ENCODE data around the gene TBC1D14. TPM values are rescaled to one million over a fixed set of nuclear protein-coding genes. Genes with fewer than 3 reads are reported as not detected.
"Not testable (repeated sequence)": the region's sequence is repeated elsewhere in the genome, so short reads cannot be mapped to it uniquely, and the experiment has no call there.

The TBC1D14 gene
- total RNA-seq, 1 experiment from 2014 or later = 16.7 TPM

DNA sequence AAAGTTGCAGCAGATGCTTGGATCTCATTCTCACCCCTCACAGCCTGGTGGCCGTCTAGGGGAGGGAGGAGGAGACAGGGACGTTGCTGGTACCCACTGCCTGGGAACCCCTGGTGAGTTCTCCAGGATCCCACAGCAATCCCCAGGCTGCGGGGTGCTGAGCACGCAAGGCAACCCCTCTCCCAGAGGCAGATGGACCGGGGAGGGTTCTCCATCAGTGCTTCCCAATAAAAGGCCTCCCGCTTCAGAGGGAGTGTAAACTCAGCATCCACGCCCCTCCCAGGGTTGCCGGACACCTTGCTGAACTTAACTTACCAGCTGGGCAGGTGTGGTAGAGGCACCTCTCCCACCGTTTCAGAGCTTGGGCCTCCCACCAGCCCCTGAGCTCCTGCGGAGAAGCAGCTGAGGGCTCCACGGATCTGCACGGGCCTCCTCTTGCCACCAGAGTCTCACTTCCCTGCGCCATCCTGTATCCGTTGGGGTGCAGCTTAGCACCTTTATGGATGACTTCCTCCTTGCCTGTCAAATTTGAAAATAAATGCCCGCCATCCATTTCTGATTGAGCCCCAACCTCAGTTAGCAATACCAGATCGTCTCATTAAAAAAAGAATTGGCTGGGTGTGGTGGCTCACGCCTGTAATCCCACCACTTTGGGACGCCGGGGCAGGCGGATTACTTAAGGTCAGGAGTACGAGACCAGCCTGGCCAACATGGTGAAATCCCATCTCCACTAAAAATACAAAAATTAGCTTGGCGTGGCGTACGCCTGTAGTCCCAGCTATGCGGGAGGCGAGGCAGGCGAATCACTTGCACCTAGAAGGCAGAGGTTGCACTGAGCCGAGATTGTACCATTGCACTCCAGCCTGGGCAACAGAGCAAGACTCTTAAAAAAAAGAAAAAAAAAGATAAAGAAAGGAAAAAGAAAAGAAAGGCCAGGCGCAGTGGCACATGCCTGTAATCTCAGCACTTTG is 14.8 kb upstream of the TBC1D14 start:
- no peak for DNase-seq (ENCODE audit: low read depth in 1 of 2, low spot score in 2 of 2)
- Histone ChIP-seq H3K4me3 (no peak overlapping the region), H3K9me3 (replicated peaks) (no peaks in the 10 kb centered on the region), H3K27me3 (replicated peaks) (no peaks in the 10 kb centered on the region), H3K27ac (no peak overlapping the region), H3K36me3 (no peaks in the 10 kb centered on the region), H3K4me1 (replicated peaks) (peaks cover 7% of the 10 kb centered on the region)

DNA sequence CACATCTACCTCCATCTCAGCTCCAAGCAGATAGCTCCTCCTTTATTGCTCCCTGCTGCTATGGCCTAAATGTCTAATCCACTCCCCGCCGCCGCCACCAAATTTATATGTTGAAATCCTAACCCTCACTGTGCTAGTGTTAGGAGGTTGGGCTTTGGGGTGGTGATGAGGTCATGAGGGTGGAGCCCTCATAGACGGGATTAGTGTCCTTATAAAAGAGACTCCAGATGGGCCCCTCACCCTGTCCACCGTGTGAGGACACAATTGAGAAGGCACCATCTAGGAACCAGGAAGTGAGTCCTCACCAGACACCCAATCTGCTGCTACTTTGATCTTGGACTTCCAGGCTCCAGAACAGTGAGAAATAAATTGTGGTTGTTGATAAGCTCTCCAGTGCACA is 13.6 kb upstream of the TBC1D14 start:
- Histone ChIP-seq H3K27me3 (replicated peaks) (no peaks in the 10 kb centered on the region), H3K27ac (no peak overlapping the region), H3K4me3 (no peak overlapping the region), H3K9me3 (replicated peaks) (no peaks in the 10 kb centered on the region), H3K4me1 (replicated peaks) (peaks cover 7% of the 10 kb centered on the region), H3K36me3 (no peaks in the 10 kb centered on the region)
- no peak for DNase-seq (ENCODE audit: low read depth in 1 of 2, low spot score in 2 of 2)

DNA sequence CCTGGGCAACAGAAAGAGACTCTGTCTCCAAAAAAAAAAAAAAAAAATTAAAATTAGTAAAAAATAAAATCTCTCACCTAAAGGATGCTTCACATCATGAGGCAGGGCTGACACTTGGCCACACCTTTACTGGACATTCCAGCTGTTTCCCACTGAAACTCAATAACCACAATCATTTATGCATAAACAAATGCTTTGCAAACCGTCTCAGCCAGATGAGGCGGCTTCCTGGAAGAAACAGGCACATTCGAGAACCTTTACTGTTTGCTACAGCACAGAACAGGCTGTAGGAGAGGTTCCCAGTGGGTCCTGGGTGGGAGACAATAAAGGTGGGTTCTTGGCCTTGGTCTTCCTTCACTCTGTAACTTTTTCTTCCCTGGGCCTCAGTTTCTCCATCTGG is 10.9 kb upstream of the TBC1D14 start:
- no peaks in the 10 kb centered on the region for H3K36me3 ChIP-seq
- H3K9me3 ChIP-seq (replicated peaks) = no peaks in the 10 kb centered on the region
- H3K27me3 ChIP-seq (replicated peaks) = no peaks in the 10 kb centered on the region
- no peak for DNase-seq (ENCODE audit: low read depth in 1 of 2, low spot score in 2 of 2)
- no peak overlapping the region for H3K4me3 ChIP-seq
- no peaks in the 10 kb centered on the region for H3K4me1 ChIP-seq (replicated peaks)
- no peak overlapping the region for H3K27ac ChIP-seq

DNA sequence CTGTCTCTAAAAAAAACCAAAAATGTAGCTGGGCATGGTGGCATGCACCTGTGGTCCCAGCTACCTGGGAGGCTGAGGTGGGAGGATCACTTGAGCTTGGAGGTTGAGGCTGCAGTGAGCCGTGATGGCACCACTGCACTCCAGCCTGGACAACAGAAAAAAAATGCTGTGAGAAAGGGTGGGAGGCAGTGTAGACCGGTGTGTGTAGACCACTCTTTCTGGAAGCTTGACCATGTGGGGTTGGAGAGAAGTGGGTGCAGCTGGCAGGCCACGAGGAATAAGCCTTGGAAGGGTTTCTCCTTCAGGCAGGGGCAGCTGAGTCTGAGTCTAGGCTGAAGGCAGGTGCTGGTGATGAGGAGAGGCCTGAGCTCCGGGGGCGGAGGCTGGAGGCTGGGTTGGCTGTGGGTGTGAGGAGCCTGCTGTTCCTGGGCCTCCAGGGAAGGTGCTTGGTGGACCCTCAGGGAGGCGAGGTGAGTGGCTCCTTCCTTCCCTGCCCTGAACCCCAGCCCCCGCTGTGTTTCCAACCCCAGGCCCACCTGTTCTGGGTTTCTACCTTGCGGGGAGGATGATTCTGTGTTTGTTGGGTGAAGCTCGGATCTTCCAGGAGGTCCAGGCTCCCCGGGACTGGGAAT is 9.3 kb upstream of the TBC1D14 start:
- H3K4me1 ChIP-seq (replicated peaks) = no peaks in the 10 kb centered on the region

DNA sequence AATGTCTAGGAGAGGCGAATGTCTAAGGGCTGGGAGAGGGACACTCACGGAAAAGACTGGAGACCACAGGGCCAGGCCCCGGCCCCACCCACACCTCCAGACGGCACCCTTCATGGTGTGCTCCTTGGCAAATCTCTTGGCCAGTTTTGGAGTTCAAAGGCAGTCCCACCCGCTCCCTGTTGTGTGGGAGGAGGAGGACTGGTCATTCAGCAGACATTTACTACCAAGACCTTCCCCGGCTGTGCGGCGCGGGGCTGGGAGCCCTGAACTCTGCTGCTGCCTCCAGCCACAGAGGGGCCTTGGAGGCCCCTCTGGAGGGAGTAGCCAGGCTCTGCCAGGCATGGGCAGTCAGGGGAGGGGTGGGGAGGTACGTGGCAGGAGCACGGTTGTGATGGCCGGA is 8.7 kb upstream of the TBC1D14 start:
- Histone ChIP-seq H3K27ac (no peak overlapping the region), H3K36me3 (no peaks in the 10 kb centered on the region), H3K27me3 (replicated peaks) (no peaks in the 10 kb centered on the region), H3K9me3 (replicated peaks) (no peaks in the 10 kb centered on the region), H3K4me3 (no peak overlapping the region), H3K4me1 (replicated peaks) (no peaks in the 10 kb centered on the region)
- no peak for DNase-seq (ENCODE audit: low read depth in 1 of 2, low spot score in 2 of 2)

More for the DNA sequence above, 9.3 kb upstream of the TBC1D14 start:
- no peaks in the 10 kb centered on the region for H3K36me3 ChIP-seq
- DNase-seq (ENCODE audit: low read depth in 1 of 2, low spot score in 2 of 2) = no peak
- H3K27ac ChIP-seq = no peak overlapping the region
- no peaks in the 10 kb centered on the region for H3K9me3 ChIP-seq (replicated peaks)
- H3K4me3 ChIP-seq = no peak overlapping the region
- H3K27me3 ChIP-seq (replicated peaks) = no peaks in the 10 kb centered on the region

DNA sequence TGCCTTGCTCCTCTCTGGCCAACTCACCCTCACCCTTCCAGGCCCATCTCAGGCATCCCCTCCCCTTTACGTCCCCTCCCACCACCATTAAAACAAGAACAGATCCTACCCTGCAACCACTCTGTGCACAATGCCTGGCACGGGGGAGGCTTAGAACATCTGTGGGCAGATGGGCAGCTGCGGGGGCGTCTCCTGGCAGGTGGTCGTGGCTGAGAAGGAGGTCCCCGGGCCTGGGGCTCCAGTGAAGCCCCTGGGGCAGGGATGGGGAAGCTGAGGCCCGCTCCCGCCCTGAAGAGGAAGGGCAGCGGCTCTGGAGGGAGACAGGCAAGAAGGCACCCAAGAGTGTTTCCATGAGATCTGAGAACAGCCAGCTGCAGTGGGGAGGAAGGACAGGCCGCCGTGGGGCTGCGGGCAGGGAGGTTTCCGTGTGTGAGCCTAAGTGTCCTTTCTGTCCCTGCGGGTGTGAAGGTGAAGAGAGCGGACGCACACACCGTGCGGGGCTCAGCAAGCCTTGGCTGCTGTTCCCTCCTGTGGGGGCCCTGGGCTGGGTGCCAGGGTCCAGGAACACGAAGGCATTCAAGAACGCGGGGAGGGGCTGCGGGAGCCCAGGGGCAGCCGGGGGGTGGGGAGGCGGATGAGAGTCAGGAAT is 7.8 kb upstream of the TBC1D14 start:
- Histone ChIP-seq H3K27me3 (replicated peaks) (no peaks in the 10 kb centered on the region), H3K9me3 (replicated peaks) (no peaks in the 10 kb centered on the region), H3K36me3 (no peaks in the 10 kb centered on the region), H3K4me1 (replicated peaks) (no peaks in the 10 kb centered on the region), H3K27ac (no peak overlapping the region), H3K4me3 (no peak overlapping the region)
- no peak for DNase-seq (ENCODE audit: low read depth in 1 of 2, low spot score in 2 of 2)

DNA sequence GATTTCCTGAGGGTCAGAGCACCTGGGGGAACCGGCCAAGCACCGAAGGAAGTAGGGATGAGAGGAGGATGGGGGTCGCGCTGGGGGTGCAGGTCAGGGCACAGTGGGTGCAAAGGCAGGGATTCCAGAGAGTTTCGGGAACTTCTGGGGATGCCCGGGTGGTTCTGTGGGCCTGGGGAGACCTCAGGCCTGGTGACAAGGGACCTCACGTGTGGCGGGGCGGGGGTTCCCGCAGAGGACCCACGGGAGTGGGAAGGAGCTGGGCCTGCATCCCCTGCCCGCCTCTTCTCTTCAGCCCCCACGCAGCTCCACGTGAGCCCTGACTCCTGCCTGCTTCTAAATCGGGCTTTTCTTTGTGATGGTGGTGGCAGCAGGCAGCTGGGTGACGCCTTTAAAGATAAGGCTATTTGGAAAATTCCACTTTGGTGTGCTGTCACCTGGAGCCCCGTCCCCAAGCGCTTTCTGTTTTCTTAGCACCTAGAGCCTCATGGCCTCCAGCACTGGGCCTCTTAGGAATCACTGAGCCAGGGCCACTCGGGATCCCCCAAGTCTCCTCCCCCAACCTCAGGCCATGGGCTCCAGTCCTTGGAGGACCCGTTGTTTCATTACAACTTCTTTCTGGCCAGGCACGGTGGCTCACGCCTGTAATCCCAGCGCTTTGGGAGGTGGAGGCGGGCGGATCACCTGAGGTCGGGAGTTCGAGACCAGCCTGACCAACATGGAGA is 7.1 kb upstream of the TBC1D14 start:
- H3K4me3 ChIP-seq = no peak overlapping the region
- DNase-seq (ENCODE audit: low read depth in 1 of 2, low spot score in 2 of 2) = no peak
- no peaks in the 10 kb centered on the region for H3K27me3 ChIP-seq (replicated peaks)
- H3K4me1 ChIP-seq (replicated peaks) = no peaks in the 10 kb centered on the region
- no peaks in the 10 kb centered on the region for H3K9me3 ChIP-seq (replicated peaks)
- no peaks in the 10 kb centered on the region for H3K36me3 ChIP-seq
- no peak overlapping the region for H3K27ac ChIP-seq

DNA sequence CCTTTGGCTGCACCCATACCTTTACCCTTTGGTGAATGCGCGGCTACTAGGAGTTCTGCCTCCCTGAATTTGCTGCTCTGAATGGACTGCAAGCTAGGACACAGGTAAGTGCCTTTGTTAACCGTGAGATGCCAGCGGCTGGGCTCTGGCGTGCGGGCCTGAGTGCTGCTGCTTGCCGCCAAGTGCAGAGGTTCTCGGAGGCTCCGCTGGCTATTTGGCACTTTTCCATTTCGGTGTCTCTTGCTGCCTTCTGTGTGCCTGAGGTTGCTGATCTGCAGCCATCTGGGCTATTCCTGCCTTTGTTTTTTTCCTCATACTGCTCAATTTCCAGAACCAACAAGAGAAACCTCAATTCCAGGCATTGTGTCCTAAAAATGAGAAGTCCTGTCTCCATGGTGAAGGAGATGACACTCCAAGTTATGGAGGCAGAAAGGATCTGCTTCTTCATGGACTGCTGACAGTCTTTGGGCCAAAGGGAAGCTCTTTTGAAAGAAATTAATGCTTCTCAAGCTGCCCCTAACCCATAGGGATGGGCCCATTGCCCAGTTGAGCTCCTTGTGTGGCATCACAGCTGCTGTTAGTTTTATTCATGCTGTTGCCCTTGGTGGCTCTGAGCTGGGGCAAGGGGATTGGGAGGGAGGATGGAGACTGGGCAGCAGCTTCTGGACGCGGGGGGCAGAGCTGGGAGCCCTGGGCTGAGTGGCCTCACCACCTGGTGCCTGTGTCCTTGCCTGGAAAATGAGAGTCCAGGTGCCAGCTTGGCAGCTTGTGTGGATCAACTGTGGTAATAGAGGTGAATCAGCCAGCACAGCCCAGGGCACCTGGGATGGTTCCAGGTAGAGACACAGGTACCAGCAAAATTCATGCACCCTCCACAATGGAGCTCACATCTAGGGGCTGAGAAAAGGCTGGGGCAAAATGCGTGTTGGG is 3.8 kb upstream of the TBC1D14 start:
- Histone ChIP-seq H3K9me3 (replicated peaks) (no peaks in the 10 kb centered on the region), H3K4me3 (no peak overlapping the region), H3K27me3 (replicated peaks) (no peaks in the 10 kb centered on the region), H3K4me1 (replicated peaks) (peaks cover 4% of the 10 kb centered on the region; the same call in 1 of the 2 replicates), H3K36me3 (no peaks in the 10 kb centered on the region), H3K27ac (no peak overlapping the region)
- DNase-seq (ENCODE audit: low read depth in 1 of 2, low spot score in 2 of 2) = no peak

DNA sequence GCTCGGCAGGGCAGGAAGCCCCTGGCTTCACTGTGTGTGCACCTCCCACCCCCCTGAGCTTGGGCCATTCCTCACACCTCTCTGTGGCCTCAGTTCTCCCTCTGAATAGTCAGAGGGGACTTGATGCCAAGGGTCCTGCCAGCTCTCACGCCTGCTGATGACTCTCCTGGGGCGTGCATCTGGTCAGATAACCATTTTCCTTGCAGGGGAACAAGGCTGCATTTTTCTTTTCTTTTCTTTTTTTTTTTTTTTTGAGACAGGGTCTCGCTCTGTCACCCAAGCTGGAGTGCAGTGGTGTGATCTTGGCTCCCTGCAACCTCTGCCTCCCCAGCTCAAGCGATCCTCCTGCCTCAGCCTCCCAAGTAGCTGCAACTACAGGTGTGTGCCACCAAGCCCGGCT is 3.1 kb upstream of the TBC1D14 start:
- not testable (repeated sequence) for H3K36me3 ChIP-seq; H3K27me3 ChIP-seq (replicated peaks); H3K4me1 ChIP-seq (replicated peaks); H3K4me3 ChIP-seq; H3K27ac ChIP-seq; H3K9me3 ChIP-seq (replicated peaks); DNase-seq (ENCODE audit: low read depth in 1 of 2, low spot score in 2 of 2)

DNA sequence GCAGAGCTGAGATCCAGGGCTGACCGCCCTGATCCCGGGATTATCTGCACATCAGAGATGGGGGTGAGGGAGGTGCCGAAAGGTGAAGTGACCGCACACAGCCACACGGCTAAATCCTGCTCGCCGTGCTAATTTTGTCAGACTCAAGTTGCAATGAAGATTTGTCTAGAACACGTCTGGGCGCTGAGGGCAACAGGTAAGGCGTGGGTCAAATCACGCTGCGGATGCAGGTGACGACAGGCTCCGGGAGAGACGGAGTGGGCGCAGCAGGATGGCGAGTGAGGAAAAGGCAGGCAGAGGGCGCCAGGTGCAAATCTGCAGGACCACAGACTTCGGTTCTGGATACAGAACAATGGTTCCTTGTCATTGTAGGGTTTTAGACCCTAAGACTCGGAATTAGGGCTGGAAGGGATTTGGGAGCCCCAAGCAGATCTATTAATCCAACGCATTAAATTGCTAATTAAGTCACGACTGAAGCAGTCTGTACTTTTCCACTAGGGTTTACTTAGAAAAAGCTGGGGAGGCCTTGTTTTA is 1.9 kb upstream of the TBC1D14 start:
- no peak for DNase-seq (ENCODE audit: low read depth in 1 of 2, low spot score in 2 of 2)
- Histone ChIP-seq H3K9me3 (replicated peaks) (no peaks in the 10 kb centered on the region), H3K4me1 (replicated peaks) (peaks cover 4% of the 10 kb centered on the region; the same call in 1 of the 2 replicates), H3K27ac (no peak overlapping the region), H3K27me3 (replicated peaks) (no peaks in the 10 kb centered on the region), H3K4me3 (no peak overlapping the region), H3K36me3 (no peaks in the 10 kb centered on the region)

DNA sequence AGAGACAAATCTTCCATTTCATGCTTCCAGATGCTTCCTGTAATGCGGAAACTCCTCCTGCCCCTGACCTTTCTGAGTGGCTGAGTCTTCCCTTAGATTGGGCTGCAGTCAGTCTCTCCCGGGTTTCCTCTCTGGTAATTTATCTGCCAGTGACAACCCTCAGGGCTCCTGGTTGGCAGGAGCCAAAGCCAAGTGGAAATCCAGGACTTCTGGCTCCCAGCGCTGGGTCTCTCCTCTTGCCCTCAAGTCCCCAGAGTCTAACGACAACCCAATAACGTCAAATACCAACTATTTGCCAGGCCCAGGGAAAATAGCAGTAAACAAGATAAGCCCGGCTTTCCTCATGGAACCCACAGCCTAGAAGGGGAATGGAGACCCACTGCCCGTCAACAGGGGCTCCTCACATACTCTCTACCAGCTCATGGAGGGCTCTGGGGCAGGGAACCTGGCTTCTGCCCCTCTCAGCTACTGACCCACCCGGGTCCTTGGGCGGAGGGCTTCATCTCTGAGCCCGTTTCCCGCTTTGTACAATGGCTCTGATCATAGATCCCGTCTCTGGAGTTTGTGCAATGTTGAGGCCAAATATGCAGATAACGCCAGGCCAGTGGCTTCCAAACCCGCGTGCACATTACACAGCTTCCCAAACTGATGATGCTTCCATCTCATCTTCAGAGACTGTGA is 1.1 kb upstream of the TBC1D14 start:
- Histone ChIP-seq H3K27me3 (replicated peaks) (no peaks in the 10 kb centered on the region), H3K9me3 (replicated peaks) (no peaks in the 10 kb centered on the region), H3K4me1 (replicated peaks) (peaks cover 4% of the 10 kb centered on the region; the same call in 1 of the 2 replicates), H3K4me3 (peak overlapping the region; percentile 89), H3K36me3 (no peaks in the 10 kb centered on the region), H3K27ac (peak overlapping the region; percentile 97; the same call in 1 of the 2 replicates)
- no peak for DNase-seq (ENCODE audit: low read depth in 1 of 2, low spot score in 2 of 2)

DNA sequence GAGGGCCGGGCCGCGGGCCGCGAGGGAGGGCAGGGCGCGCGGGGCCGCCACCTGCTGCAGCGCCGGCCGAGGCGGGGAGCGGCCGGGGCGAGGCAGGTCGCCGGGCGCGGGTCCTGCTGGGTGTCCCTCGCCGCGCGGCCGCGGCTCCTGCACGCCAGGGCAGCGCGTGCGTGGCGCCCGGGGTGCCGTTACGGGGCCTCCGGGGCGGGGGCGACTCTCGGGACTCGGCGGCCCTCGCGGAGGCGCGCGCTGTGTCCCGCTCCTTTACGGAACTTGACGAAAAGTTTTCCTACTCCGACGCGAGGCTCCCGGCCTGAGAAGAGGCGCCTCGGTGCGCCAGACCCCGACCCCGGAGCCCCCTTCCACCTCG is 329 bp downstream of the TBC1D14 start:
- no peaks in the 10 kb centered on the region for H3K27me3 ChIP-seq (replicated peaks)

More for the DNA sequence above, 329 bp downstream of the TBC1D14 start:
- Histone ChIP-seq H3K27ac (no peak overlapping the region), H3K4me3 (peak overlapping the region; percentile 89), H3K4me1 (replicated peaks) (peaks cover 4% of the 10 kb centered on the region; the same call in 1 of the 2 replicates), H3K36me3 (no peaks in the 10 kb centered on the region), H3K9me3 (replicated peaks) (no peaks in the 10 kb centered on the region)
- no peak for DNase-seq (ENCODE audit: low read depth in 1 of 2, low spot score in 2 of 2)
